ENCODE measurements around the gene BAAT.
"Not testable (repeated sequence)": the region's sequence is repeated elsewhere in the genome, so short reads cannot be mapped to it uniquely, and the experiment has no call there.

BAAT gene

DNA sequence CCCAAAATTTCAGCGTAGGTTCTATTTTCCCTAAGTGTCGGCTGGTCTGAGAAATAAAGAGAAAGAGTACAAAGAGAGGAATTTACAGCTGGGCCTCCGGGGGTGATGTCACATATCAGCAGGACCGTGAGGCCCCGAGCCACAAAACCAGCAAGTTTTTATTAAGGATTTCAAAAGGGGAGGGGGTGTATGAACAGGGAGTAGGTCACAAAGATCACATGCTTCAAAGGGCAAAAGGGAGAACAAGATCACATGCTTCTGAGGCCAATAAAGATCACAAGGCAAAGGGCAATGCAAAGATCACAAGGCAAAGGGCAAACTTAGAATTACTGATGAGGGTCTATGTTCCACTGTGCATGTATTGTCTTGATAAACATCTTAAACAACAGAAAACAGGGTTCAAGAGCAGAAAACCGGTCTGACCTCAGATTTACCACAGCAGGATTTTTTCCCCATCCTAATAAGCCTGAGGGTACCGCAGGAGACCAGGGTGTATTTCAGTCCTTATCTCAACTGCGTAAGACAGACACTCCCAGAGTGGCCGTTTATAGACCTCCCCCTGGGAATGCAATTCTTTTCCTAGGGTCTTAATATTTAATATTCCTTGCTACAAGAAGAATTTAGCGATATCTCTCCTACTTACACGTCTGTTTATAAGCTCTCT, at the start of gene BAAT:
Gene BAAT (minus strand): TSS at position 134 of the 664 bp plus-strand sequence. CDS start 13,602 bp downstream, outside the sequence.
- H3K4me3 ChIP-seq (ENCODE audit: low read depth, low read length) = not testable (repeated sequence)

DNA sequence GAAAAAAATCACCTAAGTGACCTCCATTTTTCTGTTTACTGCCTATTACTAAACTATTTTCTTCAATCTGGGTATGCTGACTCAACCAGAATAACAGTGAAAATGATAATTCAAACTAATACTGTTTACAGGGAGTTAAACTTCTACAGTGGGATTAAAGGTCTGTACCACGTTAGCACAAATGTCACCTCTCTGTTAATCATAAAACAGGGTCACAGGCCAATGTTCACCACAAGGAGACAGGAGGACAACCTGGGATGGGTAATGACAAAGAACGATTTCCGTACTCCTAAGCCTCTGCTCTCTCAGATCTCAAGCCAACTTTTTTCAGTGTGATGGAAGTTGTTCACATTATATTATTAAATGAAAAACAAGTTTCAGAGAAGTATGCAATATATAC, 48.4 kb upstream of the BAAT start:
- H3K4me3 ChIP-seq (ENCODE audit: low read depth, low read length) = no peak overlapping the region

DNA sequence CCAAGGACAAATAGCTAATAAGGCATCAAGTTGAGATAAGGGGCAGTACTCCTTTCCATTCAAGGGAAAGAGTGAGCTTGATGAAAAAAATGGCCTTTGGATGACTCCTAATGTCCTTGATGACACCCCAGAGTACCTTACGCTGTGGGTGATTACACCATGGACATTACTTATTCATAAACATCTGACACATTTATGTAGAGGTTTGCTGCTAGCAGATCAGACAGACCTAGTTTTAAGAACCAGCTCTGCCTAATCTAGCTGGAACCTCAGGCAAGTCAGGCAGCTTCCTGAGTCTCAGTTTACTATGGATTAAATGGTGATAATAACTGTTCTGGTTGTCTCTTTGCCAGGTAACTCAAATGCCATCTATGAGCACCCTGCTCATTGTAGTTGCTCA, 47.9 kb upstream of the BAAT start:
- no peak overlapping the region for H3K4me3 ChIP-seq (ENCODE audit: low read depth, low read length)

DNA sequence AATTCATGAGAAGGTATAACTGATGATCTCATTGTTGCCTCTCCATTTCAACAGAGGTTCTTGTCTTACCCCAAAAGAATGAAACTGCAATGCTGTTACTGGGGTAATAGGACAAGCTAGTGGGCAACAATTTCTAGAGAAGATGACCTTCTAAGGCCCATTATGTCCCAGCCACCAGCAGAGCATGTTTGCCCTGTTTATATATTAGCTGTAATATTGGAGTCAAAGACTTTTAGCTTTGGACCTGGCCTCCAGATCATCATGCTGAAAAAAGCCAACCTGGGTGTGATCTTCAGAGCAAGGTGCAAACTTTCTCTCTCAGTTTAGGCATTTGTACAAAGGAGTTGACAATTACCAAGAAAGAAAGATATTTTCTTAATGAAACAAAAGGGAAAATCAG, 47.4 kb upstream of the BAAT start:
- H3K4me3 ChIP-seq (ENCODE audit: low read depth, low read length) = no peak overlapping the region

DNA sequence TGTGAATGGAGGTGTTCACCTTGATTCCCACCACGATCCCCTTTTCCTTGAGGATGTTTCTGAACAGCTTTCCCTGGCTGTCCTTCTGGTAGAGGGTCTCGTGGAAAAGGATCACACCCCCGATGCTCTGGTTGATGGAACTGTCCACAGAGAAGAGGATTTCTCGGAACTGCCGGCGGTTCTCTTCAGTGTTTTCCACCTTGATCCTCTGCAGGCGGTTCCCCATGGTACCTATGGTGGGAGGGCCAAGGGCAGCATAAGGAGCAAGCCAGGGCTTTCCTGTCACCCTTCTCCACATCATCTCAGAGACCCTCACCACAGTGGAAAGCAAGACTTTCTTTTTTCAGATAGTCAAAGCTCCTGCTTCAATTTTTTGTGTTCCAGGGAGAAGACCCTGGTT, 44.9 kb upstream of the BAAT start:
- H3K4me3 ChIP-seq (ENCODE audit: low read depth, low read length) = no peak overlapping the region

DNA sequence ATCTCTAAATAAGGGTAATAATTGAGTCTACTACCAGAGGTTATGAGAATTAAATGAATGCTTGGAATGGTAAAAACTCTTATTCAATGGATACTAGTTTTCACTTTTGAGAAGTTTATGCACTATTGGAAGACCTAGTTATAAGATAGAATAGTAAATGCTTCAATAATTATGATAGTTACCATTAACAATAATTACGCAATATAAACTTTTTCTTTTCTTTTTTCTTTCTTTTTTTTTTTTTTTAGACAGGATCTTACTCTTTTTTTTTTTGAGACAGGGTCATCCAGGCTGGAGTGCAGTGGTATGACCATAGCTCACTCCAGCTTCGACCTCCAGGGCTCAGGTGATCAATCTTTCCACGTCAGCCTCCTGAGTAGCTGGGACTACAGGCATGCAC, 44.1 kb upstream of the BAAT start:
- no peak overlapping the region for H3K4me3 ChIP-seq (ENCODE audit: low read depth, low read length)

DNA sequence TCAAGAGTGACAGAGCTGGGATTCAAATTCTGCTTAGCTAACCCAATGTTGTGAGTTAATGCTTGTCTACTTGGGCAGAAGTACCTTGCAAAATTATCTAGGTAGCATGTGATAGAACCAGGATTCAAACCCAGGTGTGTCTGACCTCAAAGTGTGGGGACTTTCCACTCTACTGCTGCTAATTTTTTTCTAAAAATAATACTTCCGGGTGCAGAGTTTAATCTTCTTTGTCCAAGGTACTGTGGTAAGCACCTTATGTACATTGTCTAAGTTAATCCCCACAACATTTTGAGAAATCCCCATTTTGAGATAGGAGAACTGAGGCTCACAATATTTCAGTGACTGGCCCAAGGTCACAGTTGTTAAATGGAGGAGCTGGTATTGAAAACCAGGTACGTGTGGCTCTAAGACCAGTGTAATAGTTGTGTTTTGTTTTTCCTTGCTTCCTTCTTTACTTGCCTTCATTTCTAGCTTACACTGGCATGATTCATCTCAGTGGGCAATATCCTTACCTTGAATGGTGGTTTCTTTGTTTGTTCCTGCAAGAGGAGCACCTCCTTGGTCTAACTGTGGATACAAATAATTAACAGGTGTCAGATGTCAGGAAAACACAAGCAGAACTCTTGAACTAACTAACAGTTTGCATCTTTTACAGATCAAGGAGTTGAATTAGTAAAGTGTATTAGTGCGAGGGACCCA, 43.3 kb upstream of the BAAT start:
- no peak overlapping the region for H3K4me3 ChIP-seq (ENCODE audit: low read depth, low read length)

DNA sequence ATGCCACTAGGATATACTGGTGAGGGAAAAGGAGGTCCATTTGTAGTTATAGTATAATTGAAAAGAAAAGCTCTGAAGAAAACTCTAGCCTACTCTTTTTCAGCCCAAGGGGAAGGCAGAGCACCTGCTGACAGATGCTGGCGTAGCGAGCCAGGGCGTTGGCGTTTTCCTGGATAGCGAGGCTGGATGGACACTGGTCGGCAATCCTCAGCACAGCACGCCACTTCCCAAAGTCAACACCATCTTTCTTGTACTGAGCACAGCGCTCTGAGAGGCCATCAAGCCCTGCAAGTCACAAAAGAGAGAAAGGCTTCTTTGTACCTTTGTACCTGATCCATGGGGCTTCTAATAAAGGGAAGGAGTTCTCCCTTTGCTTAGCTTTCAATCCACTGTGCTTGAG, 42.6 kb upstream of the BAAT start:
- H3K4me3 ChIP-seq (ENCODE audit: low read depth, low read length) = no peak overlapping the region

DNA sequence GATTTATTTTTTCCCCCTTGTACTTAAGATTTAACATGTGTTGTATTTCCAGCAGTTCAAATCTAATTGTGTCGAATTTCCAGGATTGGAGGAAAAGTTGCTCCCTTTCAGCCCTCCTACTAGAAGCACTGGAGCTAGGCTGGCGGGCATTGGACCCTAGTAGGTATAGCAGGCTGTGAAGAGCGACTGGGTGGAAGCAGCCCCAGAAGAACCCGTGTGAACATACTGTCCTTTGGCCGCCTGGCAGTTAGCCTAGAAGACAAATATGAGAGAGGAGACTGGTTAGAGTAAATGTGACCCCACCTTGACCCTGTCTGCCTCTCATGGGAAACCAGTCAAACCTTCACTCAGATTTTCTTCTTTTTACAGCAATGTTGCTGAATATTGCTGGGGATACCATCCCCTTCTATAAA, 36.9 kb upstream of the BAAT start:
- no peak overlapping the region for H3K4me3 ChIP-seq (ENCODE audit: low read depth, low read length)

DNA sequence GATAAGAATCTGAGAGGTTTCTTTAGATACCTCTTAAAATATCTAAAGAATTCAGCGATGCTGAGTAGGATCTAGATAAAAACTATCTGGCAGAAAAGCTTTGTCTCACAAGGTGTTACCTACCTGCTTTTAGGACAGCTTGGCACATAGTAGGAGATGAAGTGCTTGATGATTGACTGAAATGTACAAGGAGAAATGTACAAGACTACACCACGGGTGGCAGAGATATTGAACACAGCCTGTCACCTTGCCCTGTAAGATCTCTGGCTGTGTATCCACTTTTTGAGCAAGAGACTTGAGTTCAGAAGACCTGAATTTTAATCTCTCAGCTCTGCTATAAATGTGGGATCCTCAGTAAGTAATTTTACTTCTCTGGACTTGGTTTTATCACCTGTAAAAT, 35.1 kb upstream of the BAAT start:
- H3K4me3 ChIP-seq (ENCODE audit: low read depth, low read length) = no peak overlapping the region

DNA sequence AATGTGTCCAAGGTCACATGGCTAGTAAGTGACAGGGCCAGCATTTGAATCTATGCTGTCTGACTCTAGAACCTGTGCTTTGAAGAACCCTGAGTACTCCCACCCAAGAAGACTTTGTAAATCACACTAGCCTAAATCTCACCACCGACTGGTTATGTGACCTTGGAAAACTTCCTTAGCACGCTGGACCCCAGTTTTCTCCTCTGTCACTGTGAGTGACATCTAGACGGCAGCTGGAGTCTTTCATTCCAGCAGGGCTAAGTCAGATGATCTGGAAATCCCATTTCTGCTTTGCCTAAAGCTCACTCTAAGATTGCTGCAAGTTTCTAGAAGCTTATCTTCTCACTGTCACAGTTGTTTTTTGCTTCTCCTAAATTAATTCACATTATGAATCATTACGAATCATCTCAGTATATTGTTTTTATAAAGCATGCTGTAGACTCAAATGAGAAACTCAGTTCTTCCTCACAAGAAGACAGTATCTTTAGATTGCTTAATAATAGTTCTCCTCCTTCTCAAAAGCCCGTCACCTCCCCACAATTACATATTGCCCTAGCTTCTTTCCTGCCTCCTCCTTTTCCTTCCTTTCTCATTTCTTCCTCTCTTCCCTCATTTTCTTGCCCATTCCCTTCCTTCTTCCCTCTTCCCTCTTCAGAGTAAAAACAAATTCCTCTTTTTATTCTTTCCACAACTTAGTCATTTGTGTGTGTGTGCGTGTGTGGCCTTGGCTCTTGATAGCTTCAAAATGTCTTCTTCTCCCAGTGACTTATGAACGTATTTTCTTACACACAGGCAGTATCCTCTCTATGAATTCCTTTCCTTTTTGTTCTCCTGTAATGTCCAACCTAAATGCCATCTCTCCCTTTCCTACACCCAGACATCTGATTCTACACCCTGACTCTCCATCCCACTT, 34.0 kb upstream of the BAAT start:
- no peak overlapping the region for H3K4me3 ChIP-seq (ENCODE audit: low read depth, low read length)

DNA sequence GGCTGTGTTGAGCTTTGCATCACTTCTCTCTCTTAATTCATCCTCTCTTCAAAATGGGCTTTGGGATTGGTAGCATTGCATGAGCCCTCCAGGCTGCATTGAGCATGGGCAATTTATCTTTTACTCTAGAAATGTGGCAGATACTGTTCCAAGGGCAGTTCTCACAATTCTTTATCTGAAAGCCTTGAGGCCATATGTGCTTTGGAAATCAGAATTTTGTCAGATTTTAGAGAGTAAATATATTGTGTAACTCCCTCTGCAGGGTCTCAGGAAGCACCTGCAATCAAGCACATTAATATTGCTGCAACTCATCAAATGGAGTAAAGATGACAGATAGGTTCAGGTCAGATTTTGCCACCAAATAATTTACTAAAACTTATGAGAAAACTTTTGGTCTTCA, 33.2 kb upstream of the BAAT start:
- no peak overlapping the region for H3K4me3 ChIP-seq (ENCODE audit: low read depth, low read length)

DNA sequence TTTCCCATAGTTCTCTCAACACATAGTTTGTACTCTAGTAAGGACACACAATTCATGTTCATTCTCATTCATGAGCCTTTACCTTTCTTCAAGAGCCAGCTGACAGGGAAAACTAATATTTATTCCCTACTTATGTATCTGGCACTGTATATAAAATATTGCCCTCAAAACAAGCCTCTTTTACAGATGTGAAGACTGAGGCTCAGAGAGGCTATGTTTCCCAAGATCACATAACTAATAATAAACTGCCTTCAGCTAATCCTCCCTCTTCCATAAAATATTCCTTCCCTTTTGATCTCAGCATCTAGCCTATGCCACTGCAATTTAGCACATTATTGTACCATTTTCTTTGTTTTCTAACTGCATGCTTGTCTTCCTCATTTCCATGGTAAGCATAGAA, 32.6 kb upstream of the BAAT start:
- no peak overlapping the region for H3K4me3 ChIP-seq (ENCODE audit: low read depth, low read length)

DNA sequence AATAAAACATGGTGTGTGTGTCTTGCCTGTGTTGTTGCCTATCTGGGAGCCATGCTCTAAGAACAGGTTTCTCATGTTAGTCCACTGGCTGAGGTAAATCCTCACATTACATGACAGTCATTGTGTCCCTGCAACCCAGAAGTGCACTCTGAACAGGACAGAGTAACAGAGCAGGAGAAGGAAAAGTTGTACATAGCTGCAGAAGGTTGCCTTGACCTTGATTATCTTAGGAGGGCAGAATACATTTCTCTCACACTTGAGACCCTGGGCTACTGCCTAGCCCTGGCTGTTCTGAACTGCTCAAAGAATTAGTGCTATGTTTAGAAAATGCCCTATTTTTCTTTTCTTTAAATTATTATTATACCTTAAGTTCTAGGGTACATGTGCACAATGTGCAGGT, 30.8 kb upstream of the BAAT start:
- H3K4me3 ChIP-seq (ENCODE audit: low read depth, low read length) = no peak overlapping the region

DNA sequence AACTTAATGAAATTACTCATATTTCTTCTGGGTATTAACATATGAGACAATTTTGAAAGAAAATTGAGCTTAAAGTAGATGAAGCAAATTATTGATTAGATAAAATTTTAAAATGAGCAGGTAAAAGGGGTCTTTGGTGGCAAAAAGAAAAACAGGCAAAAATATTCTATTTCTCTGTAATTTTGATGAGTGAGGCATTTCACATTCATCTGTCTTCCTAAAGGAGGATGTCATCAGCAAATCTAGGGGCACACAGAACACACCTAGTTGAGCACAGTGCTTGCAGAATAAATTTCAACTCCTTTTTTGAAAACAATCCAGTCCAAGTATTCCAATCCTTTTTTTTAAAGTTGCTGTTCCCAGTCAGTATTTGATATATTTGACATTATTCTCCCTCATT, 30.0 kb upstream of the BAAT start:
- no peak overlapping the region for H3K4me3 ChIP-seq (ENCODE audit: low read depth, low read length)

DNA sequence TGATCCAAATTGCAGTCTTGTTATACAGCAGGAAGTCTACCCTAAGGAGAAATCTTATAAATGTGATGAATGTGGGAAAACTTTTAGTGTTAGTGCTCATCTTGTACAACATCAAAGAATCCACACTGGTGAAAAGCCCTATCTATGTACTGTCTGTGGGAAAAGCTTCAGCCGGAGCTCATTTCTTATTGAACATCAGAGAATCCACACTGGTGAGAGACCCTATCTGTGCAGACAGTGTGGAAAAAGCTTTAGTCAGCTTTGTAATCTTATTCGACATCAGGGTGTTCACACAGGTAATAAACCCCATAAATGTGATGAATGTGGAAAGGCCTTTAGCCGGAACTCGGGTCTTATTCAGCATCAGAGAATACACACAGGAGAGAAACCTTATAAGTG, 24.3 kb upstream of the BAAT start:
- H3K4me3 ChIP-seq (ENCODE audit: low read depth, low read length) = no peak overlapping the region

DNA sequence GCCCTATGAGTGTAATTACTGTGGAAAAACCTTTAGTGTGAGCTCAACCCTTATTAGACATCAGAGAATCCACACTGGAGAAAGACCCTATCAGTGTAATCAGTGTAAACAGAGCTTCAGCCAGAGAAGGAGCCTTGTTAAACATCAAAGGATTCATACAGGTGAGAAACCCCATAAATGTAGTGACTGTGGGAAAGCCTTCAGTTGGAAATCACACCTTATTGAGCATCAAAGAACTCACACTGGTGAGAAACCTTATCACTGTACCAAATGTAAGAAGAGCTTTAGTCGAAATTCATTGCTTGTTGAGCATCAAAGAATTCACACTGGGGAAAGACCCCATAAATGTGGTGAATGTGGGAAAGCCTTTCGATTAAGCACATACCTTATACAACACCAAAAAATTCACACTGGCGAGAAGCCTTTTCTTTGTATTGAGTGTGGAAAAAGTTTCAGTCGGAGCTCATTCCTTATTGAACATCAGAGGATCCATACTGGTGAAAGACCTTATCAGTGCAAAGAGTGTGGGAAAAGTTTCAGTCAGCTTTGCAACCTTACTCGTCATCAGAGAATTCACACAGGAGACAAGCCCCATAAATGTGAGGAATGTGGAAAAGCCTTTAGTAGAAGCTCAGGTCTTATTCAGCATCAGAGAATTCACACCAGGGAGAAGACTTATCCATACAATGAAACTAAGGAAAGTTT, 23.7 kb upstream of the BAAT start:
- no peak overlapping the region for H3K4me3 ChIP-seq (ENCODE audit: low read depth, low read length)

DNA sequence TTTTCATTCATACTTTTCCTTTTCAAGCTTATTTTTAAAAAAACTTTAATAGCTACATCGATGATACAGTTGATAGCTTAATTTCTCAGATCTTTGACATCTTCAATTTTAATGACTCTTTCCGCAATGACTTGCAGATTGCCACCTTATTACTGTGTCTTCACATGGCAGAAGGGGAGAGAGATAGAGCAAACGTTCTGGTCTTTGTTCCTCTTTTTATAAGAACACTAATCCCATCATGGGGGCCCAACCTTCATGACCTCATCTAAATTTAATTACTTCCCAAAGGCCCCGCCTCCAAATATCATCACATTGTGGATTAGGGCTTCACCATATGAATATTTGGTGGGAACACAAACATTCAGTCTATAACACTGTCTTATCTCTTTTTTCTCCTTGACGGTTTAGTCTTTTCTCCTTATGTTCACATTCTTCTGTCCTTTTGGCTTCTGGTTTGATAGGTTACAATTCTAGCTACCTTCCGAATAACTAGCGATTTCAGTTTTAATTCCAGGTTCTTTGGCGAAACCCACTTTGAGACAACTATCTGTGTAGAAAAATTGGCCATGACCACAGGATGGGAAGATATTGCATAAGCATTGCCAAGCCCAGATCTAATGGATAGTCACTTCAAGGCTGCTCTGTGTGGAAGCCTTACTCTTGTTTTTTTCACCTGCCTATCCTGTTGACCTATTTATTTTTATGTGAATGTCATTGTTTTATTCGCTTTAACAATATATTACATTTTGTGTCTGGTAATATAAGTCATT, 18.9 kb upstream of the BAAT start:
- no peak overlapping the region for H3K4me3 ChIP-seq (ENCODE audit: low read depth, low read length)

DNA sequence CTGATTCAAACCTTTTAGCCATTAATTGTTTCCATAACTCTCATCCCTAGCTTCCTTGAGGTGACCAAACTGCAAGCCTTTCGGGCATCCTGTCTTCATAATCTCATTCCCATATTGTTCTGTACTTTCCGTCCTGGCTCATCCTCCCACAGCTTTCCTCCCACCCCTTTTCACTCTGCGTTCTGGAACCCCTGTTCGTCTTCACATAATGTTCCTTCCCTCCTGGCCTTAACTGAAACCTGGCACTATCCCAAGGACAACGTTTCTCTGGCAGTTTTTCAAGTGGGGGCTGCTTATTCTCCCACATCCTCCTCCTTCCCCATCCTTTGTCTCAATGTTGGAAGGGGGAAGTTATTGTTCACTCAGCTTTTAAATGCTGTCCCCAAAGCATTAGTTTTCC, 15.3 kb upstream of the BAAT start:
- H3K4me3 ChIP-seq (ENCODE audit: low read depth, low read length) = no peak overlapping the region

DNA sequence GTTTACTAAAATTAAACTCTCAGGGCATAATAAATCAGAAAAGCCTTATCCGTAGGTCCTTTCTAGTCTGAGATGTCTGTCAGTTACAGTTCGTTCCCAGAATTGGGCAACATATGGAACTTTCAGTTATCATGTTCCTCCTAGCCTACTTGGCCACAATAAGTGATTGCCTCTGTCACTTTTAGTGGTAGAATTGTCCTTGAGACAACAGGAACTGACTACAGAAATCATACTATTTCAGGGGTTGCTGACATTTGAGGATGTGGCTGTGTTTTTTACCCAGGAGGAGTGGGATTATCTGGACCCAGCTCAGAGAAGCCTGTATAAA, 14.8 kb upstream of the BAAT start:
- peak overlapping the region; percentile 66 for H3K4me3 ChIP-seq (ENCODE audit: low read depth, low read length)

All from iPS-11a (cell line).